Peyer's patch (tissue), 4 donors: ENCODE data around the gene TLR8. TPM values are rescaled to one million over a fixed set of nuclear protein-coding genes. Genes with fewer than 3 reads are reported as not detected.

Experiments
- DNase-seq, 3 donors: peaks; one replicate each; pipeline ENCODE4 v3.0.0-alpha.2; 2017 to 2019
- H3K27ac ChIP-seq, 4 donors: fragments of 200-600 bp; sonication (generic); one replicate each; pipeline ENCODE4 v1.5.1; 2016 to 2019
- H3K27me3 ChIP-seq, 2 donors: fragments of 200-600 bp; sonication (generic); one replicate each; pipeline ENCODE4 v1.5.1; 2019
- H3K36me3 ChIP-seq, 3 donors: fragments of 200-600 bp; sonication (generic); one replicate each; pipeline ENCODE4 v1.5.1; 2016 to 2019
- H3K4me1 ChIP-seq, 4 donors: fragments of 200-600 bp; sonication (generic); one replicate each; pipeline ENCODE4 v1.5.1; 2016 to 2019
- H3K4me3 ChIP-seq, 4 donors: fragments of 200-600 bp; sonication (generic); 1 replicate in 3 of 4; 2 replicates in 1 of 4; pipeline ENCODE4 v1.5.1; 2016 to 2019; ENCODE audit warnings: mild to moderate bottlenecking in 1 of 4
- H3K9me3 ChIP-seq, 4 donors: fragments of 200-600 bp; sonication (generic); one replicate each; pipeline ENCODE4 v1.5.1; 2016 to 2019; ENCODE audit warnings: mild to moderate bottlenecking in 1 of 4
- POLR2A ChIP-seq, 2 donors: fragments of 450-650 bp; IDR thresholded peaks; one replicate each; pipeline ENCODE4 v1.5.1; 2017; ENCODE audit warnings: antibody characterized with exemption in 2 of 2, mild to moderate bottlenecking in 2 of 2, moderate library complexity in 2 of 2
- total RNA-seq, 4 donors: library from RNA; depleted of rRNA; stranded (reverse); fragments of >200 nt; gene quantifications; one replicate each; pipeline ENCODE4 v1.1.0, GENCODE V29; 2016
- TF ChIP-seq, protein P1 (sequence below), 6 experiments: fragments of 450-650 bp in 4 of 6; fragments of 200-600 bp in 2 of 6; sonication (generic) in 1 of 6; IDR thresholded peaks; one replicate each; pipeline ENCODE4 v1.5.1; 2017 to 2019; ENCODE audit warnings: antibody characterized with exemption in 6 of 6, mild to moderate bottlenecking in 3 of 6, moderate library complexity in 1 of 6

Gene TLR8
- total RNA-seq, 4 donors from 2014 or later = 0.28 to 1.3 TPM; not detected in 2

DNA sequence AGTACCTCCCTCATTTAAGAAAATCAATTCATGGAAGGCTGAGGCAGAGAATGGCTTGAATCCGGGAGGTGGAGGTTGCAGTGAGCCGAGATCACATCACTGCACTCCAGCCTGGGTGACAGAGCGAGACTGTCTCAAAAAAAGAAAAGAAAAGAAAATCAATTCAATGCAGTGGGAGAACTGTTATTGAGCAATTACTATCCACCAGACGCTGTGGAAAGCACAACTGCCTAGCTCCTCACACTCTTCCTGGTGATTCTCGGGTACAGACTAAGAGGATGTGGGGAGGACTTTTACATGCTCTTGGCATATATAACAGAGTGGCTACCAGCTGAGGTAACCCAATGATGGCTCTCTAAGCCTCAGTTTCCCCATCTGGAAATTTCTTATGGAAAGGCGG is 65.8 kb downstream of the TLR8 start:
- DNase-seq = no peak
- H3K27me3 ChIP-seq = no peaks in the 10 kb centered on the region
- TF ChIP-seq, protein P1, sequence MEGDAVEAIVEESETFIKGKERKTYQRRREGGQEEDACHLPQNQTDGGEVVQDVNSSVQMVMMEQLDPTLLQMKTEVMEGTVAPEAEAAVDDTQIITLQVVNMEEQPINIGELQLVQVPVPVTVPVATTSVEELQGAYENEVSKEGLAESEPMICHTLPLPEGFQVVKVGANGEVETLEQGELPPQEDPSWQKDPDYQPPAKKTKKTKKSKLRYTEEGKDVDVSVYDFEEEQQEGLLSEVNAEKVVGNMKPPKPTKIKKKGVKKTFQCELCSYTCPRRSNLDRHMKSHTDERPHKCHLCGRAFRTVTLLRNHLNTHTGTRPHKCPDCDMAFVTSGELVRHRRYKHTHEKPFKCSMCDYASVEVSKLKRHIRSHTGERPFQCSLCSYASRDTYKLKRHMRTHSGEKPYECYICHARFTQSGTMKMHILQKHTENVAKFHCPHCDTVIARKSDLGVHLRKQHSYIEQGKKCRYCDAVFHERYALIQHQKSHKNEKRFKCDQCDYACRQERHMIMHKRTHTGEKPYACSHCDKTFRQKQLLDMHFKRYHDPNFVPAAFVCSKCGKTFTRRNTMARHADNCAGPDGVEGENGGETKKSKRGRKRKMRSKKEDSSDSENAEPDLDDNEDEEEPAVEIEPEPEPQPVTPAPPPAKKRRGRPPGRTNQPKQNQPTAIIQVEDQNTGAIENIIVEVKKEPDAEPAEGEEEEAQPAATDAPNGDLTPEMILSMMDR (IDR thresholded peaks at IDR 0.05) = no peak
- no peak for TF ChIP-seq POLR2A (IDR thresholded peaks at IDR 0.05)
- H3K9me3 ChIP-seq = peaks cover 0 to 8% (median 0%) of the 10 kb centered on the region in 4 donors
- peak overlapping the region in 3 of 4 donors; percentile 7 to 81 (median 8) for H3K4me3 ChIP-seq
- H3K36me3 ChIP-seq = peaks cover 0 to 10% (median 0%) of the 10 kb centered on the region in 3 donors
- H3K27ac ChIP-seq = peak overlapping the region; percentile 77 to 99 (median 84)
- H3K4me1 ChIP-seq = no peaks in the 10 kb centered on the region

Other genes starting within 250 kb of the TLR8 start
- gene PRPS2, start 115.2 kb upstream of the TLR8 start, total RNA-seq = 10 to 100 TPM in 3 of 4 donors, 1 to 10 TPM in 1; 8.4 to 32.2 (median 13.7) TPM
- 1 to 10 TPM in 1 of 4 donors, under 1 TPM in 2, not detected in 1; 0.27 to 5.0 (median 0.38) TPM for gene TLR7, start 39.5 kb upstream of the TLR8 start, total RNA-seq
- 1,000 to 10,000 TPM; 1,496 to 3,676 (median 1,701) TPM for gene TMSB4X, start 68.5 kb downstream of the TLR8 start, total RNA-seq
- gene FAM9C, start 138.0 kb downstream of the TLR8 start, total RNA-seq = 1 to 10 TPM in 1 of 4 donors, under 1 TPM in 1, not detected in 2; 0.57 to 1.6 TPM